ENCODE measurements around the gene PCSK9.

The PCSK9 gene

GRCh38 chr1:55039342-55040082, at the start of gene PCSK9:
Gene PCSK9, plus strand, starts transcription at chr1:55039548. Its CDS starts 290 bp downstream, at chr1:55039838.
- DNase-seq: no peak

GRCh38 chr1:54989968-54990810, 49.2 kb upstream of the PCSK9 start:
- DNase-seq: no peak

DNA sequence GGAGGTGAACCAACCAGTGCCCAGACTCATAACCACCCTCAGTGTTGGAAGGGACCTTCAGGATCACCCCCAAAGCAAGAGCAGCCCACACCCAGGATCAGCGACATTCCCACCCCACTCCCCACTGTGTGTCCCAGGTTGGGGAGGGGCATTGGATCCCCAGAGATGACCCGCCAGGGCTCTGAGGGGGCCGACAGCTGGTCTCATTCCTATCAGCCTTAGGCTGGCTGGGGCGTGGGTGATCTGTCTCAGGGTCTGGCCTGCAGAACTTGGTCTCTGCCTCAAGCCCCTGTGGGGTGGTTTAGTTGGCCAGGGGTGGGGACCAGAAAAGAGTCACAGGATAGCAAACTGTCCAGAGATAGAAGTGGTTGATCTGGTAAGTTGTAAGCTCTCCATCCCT, 48.4 kb upstream of the PCSK9 start:
- DNase-seq: no peak

DNA sequence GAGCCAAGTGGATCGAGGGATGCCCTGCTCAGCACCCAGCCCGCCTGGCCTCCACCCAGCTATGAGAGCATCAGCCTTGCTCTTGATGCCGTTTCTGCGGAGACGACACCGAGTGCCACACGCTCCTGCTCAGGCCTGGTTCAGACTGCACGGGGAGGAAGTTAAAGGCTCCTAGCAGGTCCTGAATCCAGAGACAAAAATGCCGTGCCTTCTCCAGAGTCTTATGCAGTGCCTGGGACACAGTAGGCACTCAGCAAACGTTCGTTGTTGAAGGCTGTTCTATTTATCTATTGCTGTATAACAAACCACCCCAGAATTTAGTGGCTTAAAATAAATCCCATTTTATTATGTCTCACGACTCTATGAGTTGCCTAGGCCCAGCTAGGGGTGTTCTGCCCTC, 47.4 kb upstream of the PCSK9 start:
- DNase-seq: no peak

DNA sequence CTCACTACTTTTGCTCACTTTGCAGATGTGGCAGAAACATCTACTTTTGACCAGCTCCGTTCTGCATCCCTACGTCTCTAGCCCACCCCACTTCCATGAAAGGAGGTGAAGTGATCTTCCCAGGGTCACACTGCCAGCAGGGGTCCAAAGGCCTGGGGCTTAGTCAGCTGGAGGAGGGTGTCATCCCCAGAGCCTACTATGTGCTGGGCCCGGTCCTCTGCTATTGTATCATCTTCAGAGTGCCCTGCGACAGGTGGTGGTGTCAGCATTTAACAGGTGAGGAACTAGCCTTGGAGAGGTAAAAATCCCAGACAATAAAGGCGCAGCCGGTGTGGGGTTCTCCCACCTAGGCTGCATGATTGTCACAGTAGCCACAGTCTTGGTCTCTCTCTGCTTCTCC, 46.2 kb upstream of the PCSK9 start:
- no peak for DNase-seq

DNA sequence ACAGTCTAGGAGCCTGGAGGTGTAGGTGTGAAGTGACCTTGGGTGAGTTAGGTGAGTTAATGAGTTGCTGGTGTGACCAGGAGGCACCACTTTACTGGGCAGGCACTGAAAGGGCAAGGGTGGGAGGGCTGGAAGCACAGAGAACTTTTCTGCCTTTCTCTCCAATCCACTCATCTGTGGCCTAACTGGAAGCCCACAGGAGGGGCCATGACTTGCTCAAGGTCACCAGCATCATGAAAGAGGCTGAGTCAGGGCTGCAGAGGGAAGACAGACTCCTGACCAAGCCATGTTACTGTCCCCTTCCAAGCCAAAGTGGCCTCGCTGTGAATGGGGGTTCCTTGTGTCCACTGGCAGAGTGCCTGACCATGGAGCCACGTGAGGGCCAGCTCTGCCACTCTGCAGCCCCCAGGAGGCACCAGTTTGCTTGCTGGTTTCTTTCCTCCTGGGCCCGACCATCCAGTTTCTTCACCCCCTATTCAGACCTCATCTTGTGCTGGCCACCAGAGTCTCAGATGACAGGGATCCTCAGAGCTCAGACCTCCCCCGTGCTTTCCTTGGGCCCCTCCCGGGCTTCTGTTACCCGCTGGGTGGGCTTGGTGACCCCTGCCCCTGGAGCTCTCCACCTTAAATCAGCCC, 44.9 kb upstream of the PCSK9 start:
- DNase-seq: no peak

- no peak for DNase-seq
Measured at GRCh38 chr1:54995013-54995760, 44.2 kb upstream of the PCSK9 start.

- no peak for DNase-seq
Measured at GRCh38 chr1:54995835-54996234, 43.5 kb upstream of the PCSK9 start.

DNA sequence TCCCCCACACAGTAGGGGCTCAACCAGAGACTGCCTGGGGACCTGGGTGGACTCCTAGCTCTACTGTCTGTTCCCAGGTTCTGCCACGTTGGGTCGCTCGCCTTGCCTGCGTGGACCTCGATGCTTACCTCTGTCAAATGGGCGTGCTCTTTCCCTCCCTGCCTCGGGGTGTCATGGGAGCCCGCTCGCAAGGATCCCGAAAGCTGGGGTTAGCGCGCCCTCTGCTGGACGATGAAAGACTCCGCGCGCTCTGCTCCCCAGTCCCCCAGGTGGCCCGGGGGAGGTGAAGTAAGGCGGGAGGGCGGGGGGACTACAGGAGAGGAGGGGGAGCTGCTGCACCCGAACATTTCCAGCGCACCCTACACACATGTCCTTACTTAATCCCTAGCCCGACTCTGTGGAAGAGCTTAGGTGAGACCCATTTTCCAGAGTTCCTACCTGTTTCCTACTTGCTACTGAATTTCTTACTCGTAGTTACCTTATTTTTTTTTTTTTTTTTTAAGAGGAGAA, 42.9 kb upstream of the PCSK9 start:
- peak; percentile 54 for DNase-seq

DNA sequence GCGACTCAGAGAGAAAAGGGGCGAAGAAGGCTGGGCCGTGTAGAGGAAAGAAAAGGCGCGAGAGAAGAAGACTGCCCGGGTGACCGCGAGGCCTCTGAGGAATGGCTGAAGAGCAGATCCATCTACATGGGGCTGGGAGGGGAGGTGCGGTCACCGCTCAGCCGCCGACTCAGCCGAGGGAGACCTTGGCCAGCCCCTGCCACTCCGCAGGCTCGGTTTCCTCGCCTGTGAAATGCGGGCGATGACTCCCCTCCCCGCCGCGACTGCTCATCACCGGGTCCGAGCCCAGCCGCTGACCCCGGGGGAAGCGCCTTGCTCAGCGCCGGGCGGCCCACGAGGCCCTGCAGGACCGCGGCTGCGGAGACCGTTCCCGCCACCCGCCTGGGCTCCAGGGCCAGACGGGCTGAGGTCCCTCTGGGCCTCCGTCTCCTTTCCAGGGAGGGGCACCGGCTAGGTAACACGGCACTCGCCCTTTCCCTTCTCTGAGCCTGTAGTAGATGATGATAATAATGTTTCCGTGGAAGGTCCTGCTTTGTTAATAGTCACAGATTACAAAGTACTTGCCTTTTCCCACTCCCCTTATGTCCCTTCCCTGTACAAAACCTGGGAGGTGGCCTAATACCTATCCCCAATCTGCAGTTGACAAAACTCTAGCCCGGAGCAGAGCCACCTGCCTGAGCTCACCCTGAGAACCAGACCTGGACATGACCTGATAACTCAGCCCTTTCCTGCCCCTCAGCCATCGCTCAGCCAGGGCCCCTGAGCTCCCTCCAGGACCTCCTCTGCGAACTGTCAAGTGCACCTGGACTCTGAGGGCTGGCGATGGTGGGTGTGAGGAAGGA, 42.3 kb upstream of the PCSK9 start:
- DNase-seq: no peak

DNA sequence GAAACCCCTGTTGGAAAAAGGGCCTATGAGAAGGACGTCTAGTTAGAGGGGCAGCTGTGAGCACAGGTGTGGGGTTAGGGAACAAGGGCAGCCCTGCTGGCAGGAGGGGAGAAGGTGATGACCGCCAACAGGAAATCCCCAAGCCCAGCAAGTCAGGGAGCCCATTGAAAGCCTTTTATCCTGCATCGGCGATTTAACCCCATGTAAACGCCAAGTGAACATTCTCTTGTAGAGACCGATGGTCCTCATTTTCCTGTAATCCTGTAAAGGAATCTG, 41.7 kb upstream of the PCSK9 start:
- DNase-seq: no peak

- no peak for DNase-seq
Measured at GRCh38 chr1:54998100-54998499, 41.2 kb upstream of the PCSK9 start.

DNA sequence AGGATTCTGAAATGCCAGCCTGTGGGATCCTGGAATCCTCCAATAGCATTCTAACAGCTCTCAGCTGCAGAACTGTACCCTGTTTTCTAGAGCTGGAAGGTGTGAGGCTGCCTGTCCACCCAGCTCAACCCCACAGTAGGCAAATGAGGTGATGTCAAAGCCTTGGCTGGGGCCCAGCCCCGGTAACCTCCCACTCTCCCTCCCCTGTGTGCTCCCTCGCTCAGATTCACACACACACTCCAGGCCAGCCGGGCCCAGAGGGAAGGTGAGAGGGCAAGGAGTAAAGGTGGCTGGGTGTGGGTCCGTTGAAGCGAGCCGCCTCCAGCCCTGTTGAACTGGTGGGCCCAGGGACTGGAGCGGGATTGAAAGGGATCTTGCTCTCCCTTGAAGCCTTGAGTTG, 40.7 kb upstream of the PCSK9 start, which contains the start of gene BSND:
TSS of gene BSND (plus strand) at position 257 of the 400 bp plus-strand sequence. CDS start 254 bp downstream, outside the sequence.
- no peak for DNase-seq

DNA sequence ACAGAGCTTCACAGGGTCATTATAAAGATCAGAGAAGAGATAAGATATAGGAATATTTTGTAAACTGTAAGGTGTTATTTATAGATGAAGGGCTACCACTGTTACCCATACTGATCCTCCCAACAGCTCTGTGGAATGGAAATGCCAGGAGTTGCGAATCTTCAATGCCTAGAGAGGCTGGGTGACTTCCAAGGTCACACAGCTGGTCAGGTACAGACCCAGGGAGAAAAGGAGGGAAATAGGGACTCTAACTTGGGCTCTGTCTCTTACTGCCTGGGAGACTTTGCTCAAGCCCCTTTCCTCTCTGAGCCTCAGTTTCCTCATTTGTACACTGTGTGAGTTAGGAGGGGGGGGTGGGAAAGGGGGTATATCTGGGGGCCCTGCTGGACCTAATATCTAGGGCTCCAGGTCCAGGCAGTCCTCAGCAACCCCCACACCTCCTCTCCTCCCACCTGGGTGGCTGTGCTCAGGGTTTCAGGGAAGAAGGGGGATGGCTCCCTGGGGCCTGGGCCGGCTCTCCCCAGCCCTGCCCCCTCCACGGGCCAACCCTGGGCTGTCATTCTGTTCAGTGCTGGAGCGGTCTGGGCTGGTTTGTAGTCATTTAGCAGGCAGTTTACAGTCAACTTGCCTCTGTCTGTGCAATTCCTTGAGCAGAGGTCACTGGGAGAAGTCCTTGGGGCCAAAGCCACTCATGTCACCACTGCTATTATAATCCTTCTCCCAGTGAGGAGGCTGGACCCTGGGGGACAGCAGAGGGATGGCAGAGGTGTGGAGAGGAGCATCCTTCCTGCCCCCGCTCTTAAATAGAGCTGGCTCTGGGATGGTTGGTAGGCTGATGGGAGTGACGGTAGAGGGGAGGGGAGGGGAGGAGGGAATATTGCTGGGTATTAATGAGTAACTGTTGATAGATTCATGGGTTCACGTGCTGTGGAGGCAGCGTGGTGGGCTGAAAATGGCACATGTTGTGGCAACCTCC, 39.0 kb upstream of the PCSK9 start:
- no peak for DNase-seq

- no peak for DNase-seq
Measured at GRCh38 chr1:55001311-55001710, 38.0 kb upstream of the PCSK9 start.

- no peak for DNase-seq
Measured at GRCh38 chr1:55002686-55003085, 36.7 kb upstream of the PCSK9 start.

DNA sequence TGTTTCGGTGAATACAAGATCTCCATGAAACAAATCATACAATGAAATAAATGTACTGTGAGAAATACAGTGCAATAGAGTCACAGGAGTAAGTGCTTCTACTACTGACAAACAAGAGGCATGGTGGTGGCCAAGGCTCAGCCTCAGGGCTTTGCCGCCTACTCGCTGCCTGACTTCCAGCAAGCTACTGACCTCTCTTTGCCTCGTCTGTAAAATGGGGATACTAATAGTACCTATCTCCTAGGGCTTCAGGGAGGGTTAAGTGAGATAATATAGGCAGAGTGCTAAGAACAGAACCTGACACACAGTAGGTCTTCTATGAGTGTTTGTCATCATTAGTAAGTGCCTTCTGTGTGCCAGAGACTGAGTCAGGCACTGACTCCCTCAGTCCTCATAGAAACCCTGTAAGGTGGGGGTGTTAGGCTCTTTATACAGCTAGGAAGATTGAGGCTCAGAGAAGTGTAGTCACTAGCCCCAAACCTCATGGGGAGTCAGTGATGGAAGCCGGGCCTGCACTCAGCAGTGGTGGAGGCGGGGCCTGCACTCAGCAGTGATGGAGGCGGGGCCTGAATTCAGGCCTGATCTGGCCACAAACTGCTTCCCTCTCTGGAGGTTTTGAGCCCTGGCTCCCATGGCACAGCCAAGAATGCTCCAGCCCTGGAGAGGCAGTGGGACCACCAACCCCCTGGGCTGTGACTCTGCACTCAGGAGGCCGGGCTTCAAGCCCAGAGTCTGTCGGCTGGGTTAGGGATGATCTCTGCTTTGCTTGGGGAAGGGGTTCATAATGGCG, 33.8 kb upstream of the PCSK9 start:
- DNase-seq: no peak

DNA sequence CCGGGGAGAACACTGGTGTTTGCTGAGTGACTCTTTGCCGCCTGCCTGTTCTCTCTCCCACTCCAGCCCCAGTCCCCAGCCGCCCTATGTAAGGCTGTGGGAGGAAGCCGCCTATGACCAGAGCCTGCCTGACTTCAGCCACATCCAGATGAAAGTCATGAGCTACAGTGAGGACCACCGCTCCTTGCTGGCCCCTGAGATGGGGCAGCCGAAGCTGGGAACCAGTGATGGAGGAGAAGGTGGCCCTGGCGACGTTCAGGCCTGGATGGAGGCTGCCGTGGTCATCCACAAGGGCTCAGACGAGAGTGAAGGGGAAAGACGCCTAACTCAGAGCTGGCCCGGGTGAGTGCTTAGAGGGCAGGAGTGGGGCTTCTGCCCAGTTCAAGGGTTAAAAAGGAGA, 32.4 kb upstream of the PCSK9 start:
- no peak for DNase-seq

GRCh38 chr1:55007625-55008024, 31.7 kb upstream of the PCSK9 start:
- no peak for DNase-seq

Data from GDM1 (cell line).